SH-SY5Y (cell line): ENCODE results near the gene GLRX.

ENCODE experiments used
- GATA2 ChIP-seq: IDR thresholded peaks from 2 replicates; pipeline ENCODE4 v1.6.1; 2011; ENCODE audit warnings: mild to moderate bottlenecking, low read depth, low read length
- GATA3 ChIP-seq: IDR thresholded peaks from 2 replicates; pipeline ENCODE4 v1.6.1; 2011; ENCODE audit warnings: low read depth, mild to moderate bottlenecking, low read length, moderate library complexity

- TF ChIP-seq GATA3 (no peak), GATA2 (no peak)
Measured at GRCh38 chr5:95798545-95798944, 24.0 kb downstream of the GLRX start.
